Measurements from ENCODE around the gene SPEF2.

GRCh38 chr5:35828082-35828598, 210.5 kb downstream of the SPEF2 start:
- no peak for TF ChIP-seq ZNF207 (IDR thresholded peaks at IDR 0.05; ENCODE audit: borderline replicate concordance)
- TF ChIP-seq CTCF (IDR thresholded peaks at IDR 0.05 in 2 of 3, conservative IDR thresholded peaks at IDR 0.05 in 1 of 3; ENCODE audit: control insufficient read depth in 2 of 3, extremely low read depth in 1 of 3, insufficient read depth in 1 of 3, low read depth in 3 of 3, low read length in 3 of 3) = no peak
- no peak for TF ChIP-seq POLR2A (IDR thresholded peaks at IDR 0.05; ENCODE audit: low read depth, low read length)
- TF ChIP-seq FOXM1 (IDR thresholded peaks at IDR 0.05; ENCODE audit: low read depth, low read length) = no peak
- no peak for TF ChIP-seq EZH2 (IDR thresholded peaks at IDR 0.05; ENCODE audit: borderline replicate concordance, control insufficient read depth, low read depth, low read length)
- TF ChIP-seq SMC3 (IDR thresholded peaks at IDR 0.05; ENCODE audit: borderline replicate concordance, low read length) = no peak
- TF ChIP-seq NR2C2 (IDR thresholded peaks at IDR 0.05; ENCODE audit: borderline replicate concordance, control insufficient read depth, insufficient read length, low read depth) = no peak
- TF ChIP-seq RAD51 (IDR thresholded peaks at IDR 0.05) = no peak
- no peak for TF ChIP-seq ZNF274 (IDR thresholded peaks at IDR 0.05; ENCODE audit: insufficient read depth, insufficient read length)
- no peak for TF ChIP-seq BMI1 (IDR thresholded peaks at IDR 0.05; ENCODE audit: borderline replicate concordance)
- no peak for TF ChIP-seq SIN3A (IDR thresholded peaks at IDR 0.05; ENCODE audit: low read depth, low read length)
- TF ChIP-seq EP300 (IDR thresholded peaks at IDR 0.05; ENCODE audit: borderline replicate concordance in 1 of 2, control insufficient read depth in 1 of 2, low read depth in 2 of 2, low read length in 2 of 2) = no peak
- TF ChIP-seq CREM (IDR thresholded peaks at IDR 0.05; ENCODE audit: low read depth) = no peak
- TF ChIP-seq MYC (IDR thresholded peaks at IDR 0.05; ENCODE audit: insufficient read depth, insufficient read length, insufficient replicate concordance, low read length, severe bottlenecking) = no peak
